Measurements from ENCODE around the gene PEAK1.

Gene PEAK1

GRCh38 chr15:77419836-77420609 lies at the start of gene PEAK1:
Gene PEAK1 (minus strand): TSS chr15:77420104. CDS start chr15:77181926, 238,178 bp downstream.
- peak; percentile 96 for DNase-seq

- DNase-seq: no peak
Measured at GRCh38 chr15:77468896-77469295, 49.0 kb upstream of the PEAK1 start.

DNA sequence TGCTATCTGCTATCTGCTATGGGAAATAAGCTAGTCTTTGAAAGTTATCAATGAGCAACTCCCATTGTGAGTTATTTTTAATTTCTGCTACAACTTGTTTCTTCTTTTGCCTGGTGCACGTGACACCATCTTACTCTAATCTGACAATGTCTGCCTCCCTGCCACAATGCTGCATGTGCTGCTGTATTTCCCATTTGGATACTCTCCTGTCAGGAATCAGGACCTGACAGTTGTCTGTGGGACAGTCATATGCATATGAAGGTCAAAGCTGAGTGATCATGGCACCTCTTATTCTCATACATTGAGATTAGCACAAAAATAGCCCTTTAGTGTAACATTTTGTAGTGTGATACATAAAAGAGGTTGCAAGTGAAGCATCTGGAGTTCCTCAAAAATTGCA lies 46.6 kb upstream of the PEAK1 start:
- no peak for DNase-seq

DNA sequence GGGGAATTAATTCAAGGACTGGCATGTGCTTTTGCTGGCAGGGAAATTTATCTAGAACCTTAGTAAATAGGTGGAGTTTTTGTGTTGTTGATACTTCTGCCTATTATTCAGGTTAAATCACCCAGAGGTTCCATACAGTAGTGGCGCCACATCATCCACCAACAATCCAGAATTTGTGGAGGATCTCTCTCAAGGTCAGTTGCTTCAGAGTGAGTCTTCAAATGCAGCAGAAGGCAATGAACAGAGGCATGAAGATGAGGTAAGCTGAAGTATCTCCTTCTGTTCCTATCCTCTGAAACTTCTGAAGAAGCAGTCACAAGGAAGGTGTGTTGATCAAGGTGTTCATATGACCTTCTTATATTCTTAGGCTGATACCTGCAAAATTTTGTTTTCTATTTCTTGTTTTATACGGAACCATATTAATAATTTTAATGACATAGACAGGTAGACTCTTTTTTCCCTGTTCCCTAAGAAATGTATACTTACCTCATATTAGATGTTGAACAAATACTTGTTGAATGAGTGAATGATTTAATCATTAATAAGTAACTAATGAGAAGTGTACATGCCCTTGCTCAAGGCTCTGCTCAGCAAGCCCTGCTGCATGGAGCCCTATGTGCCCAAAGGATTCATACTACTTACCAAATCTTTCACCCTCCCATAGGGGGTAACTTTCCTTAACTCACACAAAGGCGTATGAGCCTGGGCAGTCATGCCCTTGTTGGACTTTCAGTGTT lies 44.4 kb upstream of the PEAK1 start:
- DNase-seq: no peak

- DNase-seq: no peak
Measured at GRCh38 chr15:77461486-77461885, 41.6 kb upstream of the PEAK1 start.

GRCh38 chr15:77459031-77459430 lies 39.1 kb upstream of the PEAK1 start:
- no peak for DNase-seq

- DNase-seq: no peak
Measured at GRCh38 chr15:77457905-77458265, 38.0 kb upstream of the PEAK1 start.

DNA sequence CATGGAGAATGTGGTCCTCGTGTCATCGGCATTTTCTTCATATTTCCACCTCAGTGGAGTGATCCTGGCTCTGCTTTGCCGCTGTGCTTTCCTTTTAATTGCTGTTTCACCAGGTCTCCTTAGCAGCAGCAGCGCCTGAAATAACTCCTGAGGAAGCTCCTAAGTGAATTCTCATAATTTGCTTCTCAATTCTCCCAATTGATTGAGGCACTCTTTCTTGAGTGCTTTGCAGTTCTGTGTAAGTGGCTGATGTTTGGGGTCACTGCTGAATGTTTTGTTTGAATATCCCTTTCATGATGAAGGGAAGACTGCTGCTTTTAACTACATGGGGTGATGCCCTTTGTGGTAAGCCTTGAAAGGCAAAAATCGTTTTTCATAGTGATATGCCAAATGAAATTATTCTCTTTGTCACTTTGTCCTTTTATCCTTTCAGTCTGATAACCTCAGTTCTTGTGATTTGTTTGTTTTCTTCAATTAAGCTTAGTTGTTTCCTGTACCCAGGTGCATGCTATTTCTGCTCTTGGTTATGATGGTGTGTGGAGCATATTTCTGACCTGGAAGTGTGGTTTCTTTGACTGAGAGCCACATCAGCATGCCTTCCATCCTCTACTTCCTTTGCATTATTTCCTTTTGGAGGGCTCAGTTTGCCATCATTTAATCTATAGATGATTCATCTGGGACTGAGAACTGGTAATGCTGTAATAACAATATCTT lies 37.4 kb upstream of the PEAK1 start:
- DNase-seq: no peak

DNA sequence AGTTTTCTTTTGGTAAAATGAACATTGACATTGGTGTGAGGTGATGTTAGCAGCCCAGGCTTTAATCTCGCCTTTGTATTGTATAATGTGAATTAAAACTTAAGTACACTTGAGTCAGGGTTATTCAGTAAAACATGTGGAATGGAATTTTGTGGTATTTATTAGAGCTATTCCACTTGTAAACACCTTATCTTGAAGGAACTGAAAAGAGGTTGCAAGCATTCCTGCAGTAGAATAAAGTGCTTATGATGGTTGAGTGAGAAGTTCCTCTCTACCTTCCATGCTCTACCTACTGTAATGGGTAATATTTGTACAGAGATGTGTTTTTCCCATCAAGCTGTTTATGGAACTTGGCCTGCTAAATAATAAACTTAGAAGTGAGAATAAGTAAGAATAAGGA lies 36.8 kb upstream of the PEAK1 start:
- no peak for DNase-seq

DNA sequence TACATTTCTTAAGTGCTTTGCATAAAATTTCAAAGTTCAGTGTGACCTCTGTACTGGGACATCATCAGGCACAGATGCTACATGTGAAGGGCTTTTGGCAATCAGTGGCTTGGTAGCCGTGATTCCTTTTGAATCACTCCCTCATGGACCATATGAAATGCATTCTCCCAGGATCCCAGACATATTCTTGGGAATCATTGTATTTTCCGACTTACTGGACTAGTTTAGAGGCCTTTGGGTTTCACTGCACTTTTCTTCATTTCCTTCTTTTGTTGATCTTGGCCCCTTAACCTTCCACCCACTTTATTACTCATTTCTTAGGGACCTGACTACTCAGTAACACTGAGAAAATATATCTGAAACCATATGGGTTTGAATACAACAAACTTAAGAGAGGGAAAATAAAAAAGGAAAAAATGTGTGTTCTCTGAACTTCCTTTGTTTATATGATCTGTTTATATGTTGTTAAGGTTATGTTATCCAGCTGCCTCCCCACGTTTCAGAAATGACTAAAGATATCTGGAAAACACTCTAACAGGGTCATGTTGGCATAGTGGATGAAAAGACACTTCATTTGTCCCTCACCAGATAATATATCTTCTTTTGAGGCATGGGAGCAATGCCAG lies 35.9 kb upstream of the PEAK1 start:
- no peak for DNase-seq

DNA sequence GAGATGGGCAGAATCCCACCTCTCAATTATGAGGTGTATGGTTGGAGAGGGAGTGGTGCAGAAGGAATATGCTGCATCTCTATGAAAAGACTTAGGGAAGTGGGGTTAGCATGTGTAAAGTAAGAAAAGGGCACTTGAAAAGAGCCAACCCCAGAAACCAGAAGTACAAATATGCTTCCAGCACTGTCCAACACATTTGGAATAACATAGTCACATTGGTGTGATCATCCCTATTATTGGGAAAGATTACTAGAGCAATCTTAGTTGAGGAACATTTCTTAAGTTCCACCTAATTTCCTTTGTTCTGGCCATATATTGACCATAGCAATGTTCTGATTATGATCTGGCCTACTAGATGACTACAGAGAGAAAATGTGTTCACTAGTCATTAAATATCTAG lies 35.0 kb upstream of the PEAK1 start:
- no peak for DNase-seq

- DNase-seq: no peak
Measured at GRCh38 chr15:77454265-77454664, 34.4 kb upstream of the PEAK1 start.

GRCh38 chr15:77446840-77447390 lies 27.0 kb upstream of the PEAK1 start:
- DNase-seq: no peak

- DNase-seq: no peak
Measured at GRCh38 chr15:77440378-77440999, 20.6 kb upstream of the PEAK1 start.

DNA sequence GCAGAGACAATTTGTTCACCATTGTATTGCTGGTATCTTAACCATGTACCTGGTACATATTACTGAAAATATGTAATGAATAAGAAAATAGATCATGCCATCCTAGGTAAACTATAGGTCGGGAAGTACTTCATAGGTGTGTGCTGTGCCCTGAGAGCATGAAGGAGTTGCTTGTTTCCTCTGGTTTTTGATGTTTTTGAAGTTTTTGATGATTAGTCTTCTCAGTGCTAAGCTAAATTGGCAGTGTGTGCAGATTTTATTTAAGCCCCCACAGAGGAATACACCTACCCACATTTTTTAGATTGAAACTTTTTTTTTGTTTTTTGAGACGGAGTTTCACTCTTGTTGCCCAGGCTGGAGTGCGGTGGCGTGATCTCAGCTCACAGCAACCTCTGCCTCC lies 17.4 kb upstream of the PEAK1 start:
- DNase-seq: no peak

- no peak for DNase-seq
Measured at GRCh38 chr15:77436822-77437221, 16.9 kb upstream of the PEAK1 start.

DNA sequence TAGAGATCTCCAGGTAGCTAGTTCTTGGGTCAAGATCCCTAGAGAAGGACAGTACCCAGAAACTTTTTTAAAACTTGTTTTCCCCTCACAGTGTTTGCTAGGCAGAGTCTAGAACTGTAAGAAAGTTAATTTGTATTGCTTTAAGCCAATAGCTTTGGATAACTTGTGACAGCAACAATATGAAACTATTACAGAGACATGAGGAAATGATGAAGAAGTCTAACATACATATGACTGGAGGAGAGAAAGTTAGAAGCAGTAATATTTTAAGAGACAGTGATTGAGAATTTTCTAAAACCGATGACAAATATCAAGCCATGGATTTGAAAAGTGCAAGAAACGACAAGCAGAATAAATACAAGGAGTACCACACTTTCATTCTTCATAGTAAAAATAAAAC lies 10.7 kb upstream of the PEAK1 start:
- no peak for DNase-seq

DNA sequence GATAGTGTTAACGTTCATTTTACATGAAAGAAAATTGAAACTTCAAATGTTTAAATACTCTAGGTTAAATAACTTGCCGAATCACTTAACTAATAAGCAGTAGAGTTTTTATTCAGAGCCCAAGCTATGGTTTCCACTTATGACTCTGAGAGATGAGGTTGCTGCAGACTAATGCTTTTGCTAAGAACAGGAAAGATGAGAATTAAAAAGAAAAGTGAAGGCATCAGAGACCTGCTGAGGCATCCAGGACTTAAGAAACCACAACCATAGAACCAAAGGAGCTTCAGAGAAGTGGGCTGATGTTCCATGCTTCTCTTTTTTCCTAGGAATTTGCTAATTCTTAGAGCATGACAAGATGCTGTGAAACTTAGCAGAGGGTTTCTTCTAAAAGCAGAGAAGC lies 10.3 kb upstream of the PEAK1 start:
- no peak for DNase-seq

DNA sequence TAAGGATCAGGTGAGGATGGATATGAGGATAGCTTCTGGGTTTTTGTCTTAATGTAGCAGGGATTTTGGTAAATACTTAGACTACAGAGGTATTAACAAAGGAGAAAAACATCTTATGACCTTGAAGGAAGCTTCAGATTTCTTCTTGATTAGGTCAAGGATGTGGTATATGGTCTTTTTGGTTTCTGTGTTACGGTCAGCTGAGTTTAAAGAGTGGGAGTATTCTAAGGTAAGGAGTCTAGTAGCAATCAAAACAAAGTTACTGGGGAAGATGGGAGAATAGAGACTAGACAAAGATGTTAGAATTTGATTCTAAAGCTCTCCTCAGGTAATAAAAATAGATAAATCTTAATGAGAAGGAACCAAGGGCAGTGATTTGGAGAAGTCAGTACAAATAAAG lies 7.0 kb upstream of the PEAK1 start:
- no peak for DNase-seq

- no peak for DNase-seq
Measured at GRCh38 chr15:77426377-77426776, 6.5 kb upstream of the PEAK1 start.

GRCh38 chr15:77425104-77425503 lies 5.2 kb upstream of the PEAK1 start:
- DNase-seq: no peak

GRCh38 chr15:77421370-77421700 lies 1.4 kb upstream of the PEAK1 start:
- DNase-seq: no peak
